ENCODE measurements around the gene HSD17B12.

HSD17B12 gene

GRCh38 chr11:43693731-43694130, 13.2 kb downstream of the HSD17B12 start:
- H3K9ac ChIP-seq (ENCODE audit: low read depth, low read length): no peak overlapping the region
- H3K27ac ChIP-seq (ENCODE audit: low read length): no peak overlapping the region
- H3K9me3 ChIP-seq (ENCODE audit: insufficient read depth, low read length, severe bottlenecking): no peaks in the 10 kb centered on the region
- H4K20me1 ChIP-seq (ENCODE audit: insufficient read depth, low read length): peaks cover 49% of the 10 kb centered on the region; the same call in 1 of the 2 replicates
- H3K36me3 ChIP-seq (ENCODE audit: insufficient read depth, low read length): peaks cover 19% of the 10 kb centered on the region; the same call in 1 of the 2 replicates
- DNase-seq: no peak
- H2AFZ ChIP-seq (ENCODE audit: low read depth, low read length): no peak overlapping the region
- TF ChIP-seq CTCF (IDR thresholded peaks at IDR 0.05; ENCODE audit: borderline replicate concordance, extremely low read depth, low read length, poor library complexity, severe bottlenecking) (no peak), EZH2 (IDR thresholded peaks at IDR 0.05; ENCODE audit: borderline replicate concordance, low read depth, low read length, severe bottlenecking) (no peak)
- peaks cover 94% of the 10 kb centered on the region for H3K79me2 ChIP-seq (ENCODE audit: insufficient read depth, low read length)
- H3K4me2 ChIP-seq (ENCODE audit: insufficient read depth, low read length): no peak overlapping the region
- H3K4me1 ChIP-seq (ENCODE audit: insufficient read depth, low read length): no peaks in the 10 kb centered on the region
- no peaks in the 10 kb centered on the region for H3K27me3 ChIP-seq (ENCODE audit: insufficient read depth, low read length, poor library complexity)
- ATAC-seq (ENCODE audit: insufficient read depth, low read depth): no peak
- H3K4me3 ChIP-seq (ENCODE audit: low read depth in 1 of 2, low read length in 2 of 2): no peak overlapping the region

- Histone ChIP-seq H3K9ac (ENCODE audit: low read depth, low read length) (no peak overlapping the region), H3K36me3 (ENCODE audit: insufficient read depth, low read length) (peaks cover 19% of the 10 kb centered on the region; the same call in 1 of the 2 replicates), H3K4me2 (ENCODE audit: insufficient read depth, low read length) (no peak overlapping the region), H3K79me2 (ENCODE audit: insufficient read depth, low read length) (peaks cover 94% of the 10 kb centered on the region), H3K27me3 (ENCODE audit: insufficient read depth, low read length, poor library complexity) (no peaks in the 10 kb centered on the region), H3K9me3 (ENCODE audit: insufficient read depth, low read length, severe bottlenecking) (no peaks in the 10 kb centered on the region), H3K4me1 (ENCODE audit: insufficient read depth, low read length) (no peaks in the 10 kb centered on the region), H3K27ac (ENCODE audit: low read length) (no peak overlapping the region), H3K4me3 (ENCODE audit: low read depth in 1 of 2, low read length in 2 of 2) (no peak overlapping the region), H4K20me1 (ENCODE audit: insufficient read depth, low read length) (peaks cover 47% of the 10 kb centered on the region; the same call in 1 of the 2 replicates), H2AFZ (ENCODE audit: low read depth, low read length) (no peak overlapping the region)
- TF ChIP-seq CTCF (IDR thresholded peaks at IDR 0.05; ENCODE audit: borderline replicate concordance, extremely low read depth, low read length, poor library complexity, severe bottlenecking) (no peak), EZH2 (IDR thresholded peaks at IDR 0.05; ENCODE audit: borderline replicate concordance, low read depth, low read length, severe bottlenecking) (no peak)
- ATAC-seq (ENCODE audit: insufficient read depth, low read depth) (no peak), DNase-seq (no peak)
Observed at GRCh38 chr11:43694477-43694876, 13.9 kb downstream of the HSD17B12 start.

GRCh38 chr11:43697679-43698078, 17.1 kb downstream of the HSD17B12 start:
- ATAC-seq (ENCODE audit: insufficient read depth, low read depth) (no peak), DNase-seq (no peak)
- Histone ChIP-seq H3K4me2 (ENCODE audit: insufficient read depth, low read length) (no peak overlapping the region), H3K4me3 (ENCODE audit: low read depth in 1 of 2, low read length in 2 of 2) (no peak overlapping the region), H2AFZ (ENCODE audit: low read depth, low read length) (no peak overlapping the region), H3K79me2 (ENCODE audit: insufficient read depth, low read length) (peaks cover 94% of the 10 kb centered on the region), H3K27me3 (ENCODE audit: insufficient read depth, low read length, poor library complexity) (no peaks in the 10 kb centered on the region), H3K4me1 (ENCODE audit: insufficient read depth, low read length) (no peaks in the 10 kb centered on the region), H3K36me3 (ENCODE audit: insufficient read depth, low read length) (peaks cover 13% of the 10 kb centered on the region), H3K9ac (ENCODE audit: low read depth, low read length) (no peak overlapping the region), H3K27ac (ENCODE audit: low read length) (no peak overlapping the region), H3K9me3 (ENCODE audit: insufficient read depth, low read length, severe bottlenecking) (peaks cover 5% of the 10 kb centered on the region), H4K20me1 (ENCODE audit: insufficient read depth, low read length) (peaks cover 29% of the 10 kb centered on the region; the same call in 1 of the 2 replicates)
- TF ChIP-seq CTCF (IDR thresholded peaks at IDR 0.05; ENCODE audit: borderline replicate concordance, extremely low read depth, low read length, poor library complexity, severe bottlenecking): no peak
- no peak for TF ChIP-seq EZH2 (IDR thresholded peaks at IDR 0.05; ENCODE audit: borderline replicate concordance, low read depth, low read length, severe bottlenecking)

- TF ChIP-seq CTCF (IDR thresholded peaks at IDR 0.05; ENCODE audit: borderline replicate concordance, extremely low read depth, low read length, poor library complexity, severe bottlenecking) (no peak), EZH2 (IDR thresholded peaks at IDR 0.05; ENCODE audit: borderline replicate concordance, low read depth, low read length, severe bottlenecking) (no peak)
- Histone ChIP-seq H3K4me2 (ENCODE audit: insufficient read depth, low read length) (no peak overlapping the region), H3K27me3 (ENCODE audit: insufficient read depth, low read length, poor library complexity) (no peaks in the 10 kb centered on the region), H4K20me1 (ENCODE audit: insufficient read depth, low read length) (peaks cover 21% of the 10 kb centered on the region; the same call in 1 of the 2 replicates), H3K4me3 (ENCODE audit: low read depth in 1 of 2, low read length in 2 of 2) (no peak overlapping the region), H2AFZ (ENCODE audit: low read depth, low read length) (no peak overlapping the region), H3K36me3 (ENCODE audit: insufficient read depth, low read length) (peaks cover 13% of the 10 kb centered on the region), H3K27ac (ENCODE audit: low read length) (no peak overlapping the region), H3K79me2 (ENCODE audit: insufficient read depth, low read length) (peaks cover 91% of the 10 kb centered on the region), H3K9ac (ENCODE audit: low read depth, low read length) (no peak overlapping the region), H3K4me1 (ENCODE audit: insufficient read depth, low read length) (no peaks in the 10 kb centered on the region), H3K9me3 (ENCODE audit: insufficient read depth, low read length, severe bottlenecking) (peaks cover 5% of the 10 kb centered on the region)
- ATAC-seq (ENCODE audit: insufficient read depth, low read depth) (no peak), DNase-seq (no peak)
Observed at GRCh38 chr11:43699870-43700269, 19.3 kb downstream of the HSD17B12 start.

Measured in DND-41 (cell line).